ENCODE results near the gene PLB1.

DNA sequence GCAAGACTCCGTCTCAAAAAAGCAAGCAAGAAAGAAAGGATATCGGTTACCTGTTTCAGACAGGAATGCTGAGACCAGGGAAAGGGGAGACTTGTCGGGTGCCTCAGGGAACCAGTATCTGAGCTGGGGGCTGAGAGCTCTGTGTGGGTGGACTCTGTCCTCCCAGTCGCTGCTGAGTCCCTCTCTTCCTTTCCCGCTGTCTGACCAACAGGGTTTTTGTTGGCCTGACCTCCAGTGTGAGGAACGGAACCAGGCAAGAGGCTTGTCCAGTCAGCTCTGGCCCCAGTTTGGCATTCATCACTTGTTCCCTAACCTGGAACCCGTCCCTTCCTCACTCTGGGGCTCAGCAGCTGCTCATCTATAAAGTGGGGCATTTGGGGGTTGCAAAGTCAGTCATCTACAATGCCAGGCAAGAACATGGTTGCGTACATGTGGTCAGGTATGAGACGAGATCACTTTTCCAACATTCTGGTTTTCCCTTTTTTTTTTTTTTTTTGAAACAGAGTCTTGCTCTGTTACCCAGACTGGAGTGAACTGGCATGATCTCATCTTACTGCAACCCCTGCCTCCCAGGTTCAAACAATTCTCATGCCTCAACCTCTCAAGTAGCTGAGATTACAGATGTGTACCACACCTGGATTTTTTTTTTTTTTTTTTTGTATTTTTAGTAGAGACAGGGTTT, 116.4 kb downstream of the PLB1 start:
- TF ChIP-seq, protein P1, sequence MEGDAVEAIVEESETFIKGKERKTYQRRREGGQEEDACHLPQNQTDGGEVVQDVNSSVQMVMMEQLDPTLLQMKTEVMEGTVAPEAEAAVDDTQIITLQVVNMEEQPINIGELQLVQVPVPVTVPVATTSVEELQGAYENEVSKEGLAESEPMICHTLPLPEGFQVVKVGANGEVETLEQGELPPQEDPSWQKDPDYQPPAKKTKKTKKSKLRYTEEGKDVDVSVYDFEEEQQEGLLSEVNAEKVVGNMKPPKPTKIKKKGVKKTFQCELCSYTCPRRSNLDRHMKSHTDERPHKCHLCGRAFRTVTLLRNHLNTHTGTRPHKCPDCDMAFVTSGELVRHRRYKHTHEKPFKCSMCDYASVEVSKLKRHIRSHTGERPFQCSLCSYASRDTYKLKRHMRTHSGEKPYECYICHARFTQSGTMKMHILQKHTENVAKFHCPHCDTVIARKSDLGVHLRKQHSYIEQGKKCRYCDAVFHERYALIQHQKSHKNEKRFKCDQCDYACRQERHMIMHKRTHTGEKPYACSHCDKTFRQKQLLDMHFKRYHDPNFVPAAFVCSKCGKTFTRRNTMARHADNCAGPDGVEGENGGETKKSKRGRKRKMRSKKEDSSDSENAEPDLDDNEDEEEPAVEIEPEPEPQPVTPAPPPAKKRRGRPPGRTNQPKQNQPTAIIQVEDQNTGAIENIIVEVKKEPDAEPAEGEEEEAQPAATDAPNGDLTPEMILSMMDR (IDR thresholded peaks at IDR 0.05; ENCODE audit: borderline replicate concordance, extremely low read depth, low read length, poor library complexity, severe bottlenecking), result no peak
- TF ChIP-seq EZH2 (IDR thresholded peaks at IDR 0.05; ENCODE audit: borderline replicate concordance, low read depth, low read length, severe bottlenecking), result no peak

Data from DND-41 (cell line).